Hepatocyte (in vitro differentiated cells): ENCODE data around the gene FMNL3.

Source experiments
- CTCF ChIP-seq: fragments of 200-600 bp; sonication (generic); IDR thresholded peaks from 2 replicates; pipeline ENCODE4 v1.5.1; 2016; ENCODE audit warnings: antibody characterized with exemption, mild to moderate bottlenecking; ENCODE audit not compliant: poor library complexity
- EZH2 ChIP-seq: fragments of 200-600 bp; sonication (generic); IDR thresholded peaks from 2 replicates; pipeline ENCODE4 v1.6.1; 2016; ENCODE audit warnings: antibody characterized with exemption, mild to moderate bottlenecking, borderline replicate concordance
- EZH2phosphoT487 ChIP-seq: fragments of 200-600 bp; sonication (generic); IDR thresholded peaks from one replicate; pipeline ENCODE4 v1.6.1; 2018; ENCODE audit warnings: antibody characterized with exemption, mild to moderate bottlenecking, low read depth, moderate library complexity; ENCODE audit not compliant: unreplicated experiment, severe bottlenecking

DNA sequence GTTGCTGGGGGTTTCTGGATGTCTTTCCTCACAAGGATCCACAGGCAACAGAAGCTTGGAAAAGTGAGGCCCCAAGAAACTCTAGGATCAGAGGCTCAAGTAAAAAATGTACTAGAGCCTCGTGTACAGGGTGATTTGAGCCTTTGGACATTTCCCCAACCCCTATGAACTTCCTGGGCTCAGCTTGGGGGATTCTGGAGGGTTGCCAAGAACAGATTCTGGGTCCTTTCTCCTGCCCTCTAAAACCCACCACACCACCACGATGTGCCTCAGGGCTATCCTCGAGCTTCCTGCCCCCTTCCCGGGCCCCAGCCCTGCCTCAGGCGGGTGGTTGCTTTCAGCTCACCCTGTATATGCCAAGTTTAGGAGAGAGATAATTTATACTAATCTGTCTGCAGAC, 102.3 kb downstream of the FMNL3 start:
- TF ChIP-seq CTCF (no peak), EZH2 (no peak), EZH2phosphoT487 (no peak)
